Fibroblast of peridontal ligament (primary cell): ENCODE data around the gene MALRD1.
A peak's percentile ranks its signal among the peaks of the same experiment; 100 is the strongest.

Experiments used
- DNase-seq: peaks from one replicate; pipeline ENCODE4 v3.0.0-alpha.2; 2010; ENCODE audit errors: extremely low read depth

The MALRD1 gene

DNA sequence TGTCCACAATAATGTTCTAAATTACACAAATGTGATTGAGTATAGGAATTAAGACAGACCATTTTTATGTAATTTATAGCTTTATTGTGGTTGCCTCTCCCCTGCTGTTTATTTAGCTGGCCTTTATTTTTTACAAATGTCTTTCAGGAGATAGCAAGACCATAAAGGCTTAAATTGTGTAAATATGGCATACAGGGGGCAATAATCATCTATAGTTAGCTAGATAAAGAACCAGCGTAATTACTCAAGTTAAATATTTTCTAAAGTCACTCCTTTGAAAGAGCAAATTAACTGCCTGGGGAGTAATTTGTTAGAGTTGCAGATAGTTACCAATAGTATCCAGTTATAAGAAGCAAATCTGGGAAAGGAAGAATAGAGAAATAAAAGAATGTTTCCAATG is at the start of gene MALRD1:
TSS of gene MALRD1 (plus strand) at position 313 of the 400 bp plus-strand sequence. CDS start 138 bp downstream, outside the sequence.
- no peak for DNase-seq

DNA sequence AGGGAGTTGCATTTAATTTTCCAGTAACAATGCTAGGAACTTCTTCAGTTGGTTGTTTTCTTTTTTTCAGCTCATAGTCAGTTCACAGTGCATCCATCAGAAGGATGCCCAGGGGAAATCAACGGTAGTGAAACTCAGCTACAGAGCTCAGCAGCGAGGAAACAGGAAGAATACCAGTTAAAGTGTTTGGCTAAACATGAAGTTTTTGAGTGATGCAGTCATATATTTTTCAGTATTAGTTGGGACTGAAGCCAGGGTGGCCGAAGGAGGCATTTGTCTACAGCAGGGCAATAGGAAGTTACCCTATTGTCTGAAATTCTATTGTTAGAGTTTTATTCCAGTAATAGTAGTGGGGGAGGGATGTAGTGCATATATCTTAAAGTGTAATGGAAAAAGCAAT is 45.3 kb upstream of the MALRD1 start:
- no peak for DNase-seq

DNA sequence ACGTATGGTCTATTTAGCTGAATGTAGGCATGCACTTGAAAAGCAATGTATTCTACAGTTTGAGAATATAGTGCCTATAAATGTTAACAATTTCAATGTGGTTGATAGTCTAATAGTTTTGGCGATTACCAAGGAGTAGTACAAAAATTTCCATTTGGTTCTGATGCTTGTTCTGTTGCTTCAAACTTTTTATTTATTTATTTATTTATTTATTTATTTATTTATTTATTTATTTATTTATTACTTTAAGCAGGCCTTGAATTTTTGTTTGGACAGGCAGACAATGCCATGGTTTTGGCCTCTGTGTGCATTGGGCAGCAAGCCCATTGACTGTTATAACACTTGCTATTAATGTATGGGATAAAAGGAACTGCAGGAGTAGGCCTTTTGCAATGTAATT is 36.5 kb upstream of the MALRD1 start:
- DNase-seq: no peak

DNA sequence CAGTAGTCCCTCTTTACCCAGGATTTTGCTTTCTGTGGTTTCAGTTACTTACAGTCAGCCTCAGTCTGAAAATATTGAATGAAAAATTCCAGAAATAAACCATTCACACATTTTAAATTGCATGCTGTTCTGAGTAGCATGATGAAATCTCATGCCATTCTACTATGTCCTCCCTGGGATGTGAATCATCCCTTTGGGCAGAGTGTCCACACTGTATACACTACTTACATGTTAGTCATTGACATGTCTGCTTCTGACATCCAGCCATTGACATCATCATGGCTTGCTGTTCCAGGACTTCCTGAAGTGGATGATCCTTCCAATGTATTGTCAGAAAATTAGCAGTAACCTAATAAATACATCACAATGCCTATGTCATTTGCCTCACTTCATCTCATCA is 34.6 kb upstream of the MALRD1 start:
- DNase-seq: peak; percentile 15

DNA sequence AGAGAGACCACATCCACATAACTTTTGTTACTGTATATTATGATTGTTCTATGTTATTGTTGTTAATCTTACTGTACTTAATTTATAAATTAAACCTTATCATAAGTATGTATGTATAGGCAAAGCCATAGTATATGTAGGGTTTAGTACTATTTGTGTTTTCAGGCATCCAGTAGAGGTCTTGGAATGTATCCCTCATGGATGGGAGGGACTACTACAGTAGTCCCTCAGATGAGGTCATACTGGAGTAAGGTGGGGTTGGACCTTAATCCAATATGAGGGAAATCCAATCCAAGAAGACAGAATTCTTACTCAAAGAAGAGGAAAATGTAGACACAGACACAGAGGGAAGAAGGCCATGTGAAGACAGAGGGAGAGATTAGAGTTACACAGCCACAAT is 34.1 kb upstream of the MALRD1 start:
- DNase-seq: no peak

DNA sequence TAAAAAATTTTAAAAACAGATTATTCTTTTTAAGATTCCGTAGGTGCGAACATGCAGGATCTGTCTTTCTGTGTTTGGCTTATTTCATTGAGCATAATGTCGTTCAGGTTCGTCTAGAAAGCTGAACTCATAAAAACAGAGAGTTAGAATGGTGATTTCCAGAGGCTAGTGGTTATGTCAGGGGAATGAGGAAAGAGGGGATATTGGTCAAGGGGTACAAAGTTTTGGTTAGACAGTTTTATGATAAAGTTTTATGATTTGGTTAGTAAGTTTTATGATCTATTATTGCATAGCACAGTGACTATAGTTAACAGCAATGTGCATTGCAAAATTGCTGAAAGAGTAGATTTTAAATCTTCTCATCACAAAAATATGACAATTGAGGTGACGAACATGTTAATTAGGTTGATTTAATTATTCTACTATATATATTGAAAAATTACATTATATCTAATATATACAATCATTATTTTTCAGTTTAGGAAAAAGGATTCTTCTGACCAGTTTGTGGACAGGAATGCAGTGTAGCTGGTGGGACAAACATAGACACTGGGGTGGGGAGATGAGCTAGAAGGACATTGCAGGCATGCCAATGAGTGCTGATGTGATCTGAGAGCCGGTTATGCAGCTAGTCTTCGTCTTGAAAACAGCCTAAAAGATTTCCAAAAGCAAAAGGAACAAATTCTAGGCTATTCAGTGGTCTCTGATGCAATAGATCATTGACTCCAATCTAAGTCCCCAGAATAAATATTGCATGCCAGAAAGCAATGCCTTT is 31.3 kb upstream of the MALRD1 start:
- no peak for DNase-seq

DNA sequence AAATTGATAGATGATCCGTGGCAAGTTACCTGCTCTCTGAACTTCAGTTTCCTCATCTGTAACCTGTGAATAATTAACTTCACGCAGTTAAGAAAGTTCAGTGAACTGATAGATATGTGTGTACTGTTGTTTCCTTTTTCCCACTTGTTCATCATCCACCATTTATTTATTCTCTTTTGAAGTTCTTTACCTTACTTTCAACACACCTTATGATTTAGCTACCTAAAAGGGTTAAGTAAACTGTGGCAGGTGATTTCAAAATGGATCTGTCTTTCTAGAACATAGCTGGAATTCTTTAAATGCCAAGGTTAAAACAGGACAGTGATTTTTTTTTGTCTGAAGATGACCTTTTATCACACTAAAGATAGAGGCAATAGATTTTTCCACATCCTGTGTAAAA is 27.4 kb upstream of the MALRD1 start:
- DNase-seq: no peak

DNA sequence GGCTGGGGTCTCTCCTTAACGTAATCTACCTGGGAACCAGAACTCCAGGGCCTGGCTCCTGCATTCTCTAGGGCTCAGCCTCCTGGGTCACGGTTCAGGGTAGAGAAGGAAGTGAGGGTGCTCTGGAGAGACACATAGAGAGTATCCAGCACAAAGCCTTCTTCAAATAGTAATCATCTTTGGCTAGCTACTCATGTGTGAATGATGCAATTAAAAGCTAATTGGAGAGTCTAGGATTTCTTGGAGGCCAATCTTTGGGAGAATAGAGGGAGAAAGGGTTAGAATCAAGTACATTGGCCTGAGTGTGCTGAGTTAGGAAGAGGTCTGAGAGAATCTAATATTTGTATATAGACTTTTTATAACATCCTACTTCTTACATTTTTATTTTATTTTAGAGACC is 24.0 kb upstream of the MALRD1 start:
- DNase-seq: no peak

DNA sequence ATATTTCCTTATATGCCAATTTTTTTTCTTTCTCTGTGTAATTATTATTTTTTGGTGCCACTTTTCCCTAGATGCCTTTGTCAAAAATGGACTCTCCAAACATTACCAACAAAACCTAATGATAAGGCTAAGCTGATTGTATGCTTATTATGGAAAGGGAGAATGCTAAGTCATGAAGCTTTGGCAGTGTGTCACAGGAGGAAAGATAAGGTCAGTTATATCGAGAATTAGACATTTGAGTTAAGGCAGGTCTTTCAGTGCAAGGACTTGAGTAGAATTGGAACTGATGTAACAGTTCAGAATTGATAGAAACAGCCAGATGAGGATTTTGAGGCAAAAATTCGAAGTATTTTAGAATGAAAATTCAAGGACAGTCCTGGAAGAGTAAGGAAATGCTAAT is 16.8 kb upstream of the MALRD1 start:
- no peak for DNase-seq

DNA sequence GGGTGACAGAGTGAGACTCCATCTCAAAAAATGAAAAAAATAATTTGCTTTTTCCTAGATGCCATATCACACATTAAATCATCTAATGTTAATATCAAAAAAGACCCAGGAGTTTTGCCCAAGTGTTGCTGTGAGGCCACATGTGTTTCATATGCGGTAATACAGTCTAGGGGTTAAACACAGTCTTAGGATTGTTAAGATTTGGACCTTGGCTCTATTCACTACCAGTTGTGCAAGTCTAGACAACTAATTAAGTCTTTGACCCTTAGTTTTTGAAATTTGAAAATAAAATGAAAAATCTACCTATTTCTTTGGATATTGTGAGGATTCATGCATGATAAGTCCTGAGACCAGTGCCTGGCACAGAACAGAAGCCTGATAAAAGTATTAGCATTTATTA is 14.9 kb upstream of the MALRD1 start:
- DNase-seq: no peak

DNA sequence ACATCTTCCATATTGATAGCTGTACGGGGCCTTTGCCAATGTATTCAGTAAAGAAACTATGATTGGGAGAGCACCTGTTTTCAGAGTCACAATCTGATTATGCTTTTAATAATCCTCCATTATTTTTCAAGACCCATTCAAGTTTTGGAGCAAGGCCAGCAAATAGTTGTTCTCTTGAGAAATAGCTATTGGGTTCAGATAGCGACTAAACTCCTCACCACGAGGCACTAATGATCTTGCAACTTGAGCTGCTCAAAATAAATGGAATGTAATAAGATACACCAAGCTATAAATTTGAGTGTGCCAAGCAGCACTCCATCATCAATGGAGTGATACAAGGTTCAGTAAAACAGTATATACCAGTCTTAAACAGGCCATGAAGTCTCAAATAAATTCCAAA is 7.4 kb upstream of the MALRD1 start:
- DNase-seq: no peak

DNA sequence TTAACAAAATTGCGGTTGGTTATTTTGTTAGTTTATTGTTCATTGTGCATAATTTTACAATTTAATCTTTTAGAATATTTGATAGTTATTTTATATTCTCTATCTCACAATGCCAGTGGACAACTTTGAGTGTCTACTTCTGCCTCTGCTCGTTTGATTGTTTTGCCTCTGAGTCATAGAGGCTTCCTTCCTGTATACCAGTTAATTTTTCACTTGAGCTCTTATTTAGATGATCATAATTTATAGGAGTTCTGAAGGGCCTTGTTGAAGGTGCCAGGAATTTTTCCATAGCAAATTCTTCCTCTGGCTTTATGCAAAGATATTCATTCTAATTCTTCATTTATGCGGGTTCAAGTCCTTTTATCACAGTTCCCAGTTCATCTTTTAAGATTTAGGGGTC is 5.2 kb upstream of the MALRD1 start:
- no peak for DNase-seq

DNA sequence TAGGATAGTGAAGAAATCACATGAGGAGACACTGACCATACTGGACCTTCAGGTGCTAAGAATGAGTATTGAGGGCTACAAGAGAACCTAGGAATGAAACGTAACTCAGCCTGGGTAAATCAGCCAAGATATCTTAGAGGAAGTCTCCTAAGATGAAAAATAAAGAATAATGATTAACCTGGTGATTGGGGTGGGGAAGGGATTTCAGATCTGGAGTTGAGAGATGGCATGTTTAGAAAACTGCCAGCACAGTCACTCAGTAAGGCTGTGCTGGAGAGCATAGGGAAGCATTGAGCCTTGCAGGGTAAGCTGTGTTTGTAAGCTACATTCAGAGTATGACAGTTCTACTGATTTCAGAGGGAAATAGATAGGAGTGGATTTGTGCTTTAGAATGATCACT is 1.9 kb upstream of the MALRD1 start:
- DNase-seq: no peak

DNA sequence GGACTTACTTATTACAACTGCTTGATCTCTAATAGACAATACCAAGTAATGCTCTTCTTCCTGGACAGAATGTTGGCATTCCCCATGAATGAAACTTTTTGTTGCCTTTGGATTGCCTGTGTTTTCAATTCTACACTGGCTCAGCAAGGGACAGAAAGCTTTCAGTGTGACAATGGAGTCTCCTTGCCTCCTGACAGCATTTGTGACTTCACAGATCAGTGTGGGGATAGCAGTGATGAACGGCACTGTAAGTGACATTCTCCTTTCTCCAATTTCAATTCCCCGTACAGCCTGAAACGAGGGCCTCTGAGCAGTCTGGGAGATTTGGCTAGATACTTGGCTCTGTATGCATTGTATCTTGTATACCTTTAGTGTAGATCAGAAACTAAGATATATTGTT is 290 bp downstream of the MALRD1 start:
- no peak for DNase-seq

DNA sequence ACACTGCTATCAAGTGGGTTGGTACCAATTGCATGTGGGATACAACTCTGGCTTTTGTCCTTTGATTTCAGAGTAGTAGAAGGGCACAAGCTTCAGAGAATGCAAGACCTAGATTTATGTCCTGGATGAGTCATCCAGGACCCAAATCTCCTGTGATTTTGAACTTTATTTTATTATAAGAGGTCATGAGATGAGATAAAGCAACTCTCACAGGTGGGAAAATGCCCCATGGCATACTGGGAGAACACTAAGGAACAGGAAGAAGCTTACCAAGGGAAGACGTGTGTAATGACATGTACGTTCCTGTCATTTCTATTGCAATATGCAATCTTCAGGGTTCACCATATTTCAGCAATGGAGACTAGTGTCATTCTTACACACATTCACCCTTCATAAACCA is 966 bp downstream of the MALRD1 start:
- no peak for DNase-seq

DNA sequence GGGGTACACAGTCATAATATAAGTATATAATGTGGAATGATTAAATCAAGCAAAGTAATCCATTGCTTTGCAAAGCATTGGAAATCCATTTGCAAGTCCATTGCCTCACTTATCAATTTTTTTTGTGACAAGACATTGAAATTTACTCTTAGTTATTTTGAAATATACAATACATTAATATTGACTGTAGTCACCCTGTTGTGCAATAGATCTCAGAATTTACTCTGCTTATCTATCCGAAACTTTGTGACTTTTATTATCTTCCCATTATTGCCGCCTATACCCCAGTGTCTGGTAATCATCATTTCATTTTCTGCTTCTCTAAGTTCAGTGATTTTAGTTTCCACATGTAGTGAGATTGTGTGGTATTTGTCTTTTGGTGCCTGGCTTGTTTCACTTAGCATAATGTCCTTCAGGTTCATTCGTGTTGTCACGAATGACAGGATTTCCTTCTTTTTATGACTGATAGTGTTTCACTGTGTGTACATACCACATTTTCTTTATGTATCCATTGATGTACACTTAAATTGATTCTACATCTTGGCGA is 5.8 kb downstream of the MALRD1 start:
- DNase-seq: no peak

DNA sequence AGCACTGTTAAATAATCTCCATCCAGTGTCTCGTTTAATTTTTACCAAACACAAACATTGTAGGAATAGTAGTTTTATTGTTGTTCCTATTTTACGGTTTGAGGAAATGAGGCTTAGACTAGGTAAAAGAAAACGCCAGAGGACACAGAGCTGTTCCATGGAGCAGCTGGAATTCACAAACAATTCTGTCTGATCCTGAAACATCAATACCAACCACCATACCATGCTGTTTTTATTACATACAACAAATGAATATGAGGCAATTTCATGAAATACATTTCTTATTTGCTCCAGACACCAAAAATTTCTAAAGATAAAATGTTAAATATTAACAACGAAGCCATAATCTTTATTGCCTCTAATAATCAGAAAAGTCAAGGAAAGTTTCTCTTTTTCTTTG is 9.4 kb downstream of the MALRD1 start:
- no peak for DNase-seq

DNA sequence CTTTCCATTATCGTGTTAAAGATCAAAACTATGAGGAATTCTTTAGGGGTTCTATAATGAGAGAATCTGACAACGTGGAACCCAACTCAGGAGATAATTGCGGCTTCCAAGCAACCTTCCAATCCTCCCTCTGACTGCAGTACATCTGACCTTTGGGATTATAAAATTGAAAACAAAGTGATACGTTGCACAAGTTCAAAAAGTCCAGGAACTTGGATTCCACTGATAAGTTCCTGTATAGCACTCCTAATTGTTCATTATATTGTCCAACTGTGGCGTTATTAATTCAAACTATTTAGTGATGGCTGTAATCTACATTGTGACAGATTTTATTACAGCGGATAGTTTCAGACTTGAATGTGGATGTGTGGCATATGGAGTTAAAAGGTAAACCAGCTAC is 15.4 kb downstream of the MALRD1 start:
- no peak for DNase-seq

DNA sequence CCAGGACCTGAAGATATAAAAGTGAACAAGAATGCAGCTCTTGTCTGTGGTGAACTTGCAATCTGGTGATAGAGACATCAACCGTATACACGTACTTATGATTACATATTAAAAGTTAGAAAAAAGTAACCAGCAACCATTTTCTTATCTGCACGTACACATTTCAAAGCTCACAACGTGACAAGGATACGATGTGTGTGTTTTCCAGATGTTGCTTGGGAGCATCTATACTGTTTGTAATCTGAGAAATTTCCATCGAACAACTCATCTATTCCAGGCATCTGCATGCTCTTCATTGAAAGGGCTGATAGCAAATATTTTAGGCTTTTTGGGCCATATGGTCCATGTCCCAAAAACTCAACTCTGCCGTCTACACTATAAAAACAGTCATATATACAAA is 23.3 kb downstream of the MALRD1 start:
- DNase-seq: no peak

DNA sequence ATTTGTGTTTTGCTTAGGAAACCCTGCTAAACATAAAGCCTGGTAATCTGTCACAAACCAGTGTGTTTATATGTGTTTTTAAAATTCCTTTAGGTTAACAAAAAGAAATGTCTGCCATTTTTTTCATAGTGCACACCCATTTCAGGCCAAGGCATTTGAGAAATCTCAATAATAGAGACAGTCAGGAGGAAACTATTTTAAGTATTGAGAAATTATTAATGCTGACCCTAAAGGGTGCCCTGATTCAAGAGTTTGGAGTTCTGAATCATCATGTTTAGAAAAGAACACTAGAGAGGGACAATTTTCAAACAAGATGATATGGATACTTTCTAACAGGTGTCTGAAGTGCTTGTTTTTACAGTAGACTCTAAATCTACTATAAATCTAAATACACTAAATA is 28.7 kb downstream of the MALRD1 start:
- DNase-seq: no peak

DNA sequence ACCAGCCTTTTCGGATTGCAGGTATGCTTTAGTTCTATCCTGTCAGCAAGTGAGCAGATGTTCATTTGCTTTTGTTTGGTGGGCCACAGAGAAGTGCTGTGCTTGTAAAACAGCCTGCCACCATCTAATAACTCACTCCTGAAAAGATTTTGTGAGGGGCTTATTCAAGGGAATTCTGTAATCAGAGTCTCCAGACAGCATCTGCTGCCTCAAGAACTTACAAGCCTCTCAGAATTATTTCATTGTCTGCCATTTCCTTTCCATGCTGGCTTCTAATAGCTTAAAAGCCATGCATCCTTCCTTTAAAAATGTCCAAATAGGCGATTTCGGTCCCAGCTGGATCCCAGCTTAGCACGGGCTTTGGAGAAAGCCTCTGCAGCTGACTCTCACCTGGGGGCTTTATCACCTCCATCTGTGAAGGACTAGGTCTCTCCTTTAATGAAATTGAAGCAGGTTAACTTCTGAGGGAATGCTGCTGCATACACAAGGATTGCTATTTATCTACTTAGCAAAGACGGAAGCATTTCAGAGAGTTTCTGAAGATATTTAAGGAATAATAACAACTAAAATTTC is 48.0 kb downstream of the MALRD1 start:
- DNase-seq: no peak

DNA sequence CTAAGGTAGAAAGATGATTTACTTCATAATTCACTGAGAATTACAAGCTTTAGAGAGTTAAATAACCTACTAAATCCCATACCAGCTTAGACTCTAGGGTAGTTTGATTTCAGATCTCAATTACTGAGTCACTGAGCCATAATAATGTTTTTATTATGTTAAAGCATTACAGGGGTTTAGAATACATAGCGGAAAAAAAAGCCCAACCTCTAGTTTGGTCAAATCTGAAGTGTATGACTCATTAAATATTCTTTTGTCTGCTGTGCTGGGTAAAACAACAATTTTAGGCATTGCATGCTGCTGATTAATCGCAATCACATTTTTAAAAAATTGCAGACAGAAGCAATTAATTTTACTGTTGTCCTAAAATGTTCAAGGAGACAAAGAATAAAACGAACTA is 48.5 kb downstream of the MALRD1 start:
- no peak for DNase-seq

DNA sequence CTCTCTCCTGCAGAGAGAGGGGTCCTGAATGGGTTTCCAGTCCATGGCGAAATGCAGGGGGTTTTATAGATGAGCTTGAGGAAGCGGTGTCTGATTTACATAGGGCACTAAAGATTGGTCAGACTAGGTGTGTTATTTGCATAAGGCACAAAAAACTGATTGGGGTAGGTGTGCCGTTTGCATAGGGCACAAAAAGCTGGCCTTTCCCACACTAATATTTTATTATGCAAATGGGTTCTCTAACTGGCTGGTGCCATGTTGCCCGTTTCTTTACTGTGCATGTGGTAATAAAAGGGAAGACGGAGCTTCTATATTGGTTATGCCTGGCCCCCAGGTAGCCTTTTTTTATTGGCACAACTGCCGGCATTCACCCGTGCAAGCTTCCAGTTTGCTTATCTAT is 50.2 kb downstream of the MALRD1 start:
- no peak for DNase-seq

DNA sequence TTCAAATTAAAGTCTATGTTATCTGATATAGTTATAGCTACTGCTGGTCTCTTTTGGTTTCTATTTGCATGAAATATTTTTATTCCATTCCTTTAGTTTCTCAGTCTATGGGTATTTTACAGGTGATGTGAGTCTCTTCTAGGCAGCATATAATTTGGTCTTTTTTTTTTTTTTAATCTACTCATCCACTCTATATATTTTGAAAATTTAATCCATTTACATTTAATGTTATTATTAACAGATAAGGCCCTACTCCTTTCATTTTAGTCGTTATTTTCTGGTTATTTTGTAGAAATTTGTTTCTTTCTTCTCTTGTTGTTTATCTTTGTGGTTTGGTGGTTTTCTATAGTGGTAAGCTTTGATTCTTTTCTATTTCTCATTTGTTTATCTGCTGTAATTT is 58.8 kb downstream of the MALRD1 start:
- no peak for DNase-seq
